ENCODE data around the gene CAMK1G. TPM values are rescaled to one million over a fixed set of nuclear protein-coding genes. Genes with fewer than 3 reads are reported as not detected.
A peak's percentile ranks its signal among the peaks of the same experiment; 100 is the strongest.

The CAMK1G gene
- total and polyA plus RNA-seq, 2 experiments from 2014 or later = 0.11 TPM; not detected in 1

- Histone ChIP-seq H3K9me2 (ENCODE audit: insufficient read depth) (no peaks in the 10 kb centered on the region), H3K36me3 (ENCODE audit: low read depth) (no peaks in the 10 kb centered on the region), H3K9me3 (ENCODE audit: low read depth) (no peaks in the 10 kb centered on the region), H3K79me2 (ENCODE audit: insufficient read depth) (no peaks in the 10 kb centered on the region), H4K20me1 (ENCODE audit: insufficient read depth) (no peaks in the 10 kb centered on the region), H3K27ac (no peak overlapping the region), H3K4me1 (ENCODE audit: insufficient read depth) (no peaks in the 10 kb centered on the region), H3K4me2 (ENCODE audit: unreplicated experiment) (no peak overlapping the region), H3K27me3 (replicated peaks; ENCODE audit: insufficient read depth) (peaks cover 30% of the 10 kb centered on the region), H2AFZ (no peak overlapping the region), H3K9ac (no peak overlapping the region), H3F3A (ENCODE audit: insufficient read depth) (0 out of 2 replicates have a peak, but pooled peaks cover 10% of the 10 kb centered on the region), H3K4me3 (no peak overlapping the region)
- in situ Hi-C loops (cut with MboI) = no loop called here
- WGBS, 2 experiments (ENCODE audit: low coverage in 1 of 2, low lambda C conversion rate in 2 of 2, missing lambda C conversion rate in 2 of 2) = 11 to 30% methylated on average over 1 of the region's 1 CpG
- peak; percentile 54 for DNase-seq
- TF ChIP-seq EZH2phosphoT487 (IDR thresholded peaks at IDR 0.05; ENCODE audit: insufficient read depth, low read depth) = no peak
- no peak for TF ChIP-seq EZH2 (IDR thresholded peaks at IDR 0.05; ENCODE audit: insufficient read depth, poor library complexity, severe bottlenecking)
Observed at GRCh38 chr1:209567698-209568175, 15.8 kb upstream of the CAMK1G start.

GRCh38 chr1:209569455-209570207 is 13.9 kb upstream of the CAMK1G start:
- H3K27me3 ChIP-seq (replicated peaks; ENCODE audit: insufficient read depth) = peaks cover 31% of the 10 kb centered on the region
- 0 to 1% methylated on average over 9 of the region's 9 CpGs for WGBS, 2 experiments (ENCODE audit: low coverage in 1 of 2, low lambda C conversion rate in 2 of 2, missing lambda C conversion rate in 2 of 2)
- H4K20me1 ChIP-seq (ENCODE audit: insufficient read depth) = no peaks in the 10 kb centered on the region
- no peaks in the 10 kb centered on the region for H3K79me2 ChIP-seq (ENCODE audit: insufficient read depth)
- in situ Hi-C loops (cut with MboI) = no loop called here
- H3K4me1 ChIP-seq (ENCODE audit: insufficient read depth) = no peaks in the 10 kb centered on the region
- no peak overlapping the region for H3K9ac ChIP-seq
- peak overlapping the region; percentile 50 for H3K4me2 ChIP-seq (ENCODE audit: unreplicated experiment)
- H2AFZ ChIP-seq = peak overlapping the region; percentile 52; the same call in 1 of the 2 replicates
- TF ChIP-seq EZH2 (IDR thresholded peaks at IDR 0.05; ENCODE audit: insufficient read depth, poor library complexity, severe bottlenecking) (no peak), EZH2phosphoT487 (IDR thresholded peaks at IDR 0.05; ENCODE audit: insufficient read depth, low read depth) (no peak)
- H3K9me2 ChIP-seq (ENCODE audit: insufficient read depth) = no peaks in the 10 kb centered on the region
- no peaks in the 10 kb centered on the region for H3K9me3 ChIP-seq (ENCODE audit: low read depth)
- H3F3A ChIP-seq (ENCODE audit: insufficient read depth) = 0 out of 2 replicates have a peak, but pooled peaks cover 10% of the 10 kb centered on the region
- H3K27ac ChIP-seq = no peak overlapping the region
- H3K4me3 ChIP-seq = peak overlapping the region; percentile 45
- peak; percentile 79 for DNase-seq
- H3K36me3 ChIP-seq (ENCODE audit: low read depth) = no peaks in the 10 kb centered on the region

GRCh38 chr1:209570743-209571142 is 12.8 kb upstream of the CAMK1G start:
- 31 to 39% methylated on average over 3 of the region's 3 CpGs for WGBS, 2 experiments (ENCODE audit: low coverage in 1 of 2, low lambda C conversion rate in 2 of 2, missing lambda C conversion rate in 2 of 2)
- Histone ChIP-seq H3K9me3 (ENCODE audit: low read depth) (no peaks in the 10 kb centered on the region), H2AFZ (no peak overlapping the region), H3K4me3 (no peak overlapping the region), H3K4me1 (ENCODE audit: insufficient read depth) (no peaks in the 10 kb centered on the region), H3K9ac (no peak overlapping the region), H3K9me2 (ENCODE audit: insufficient read depth) (no peaks in the 10 kb centered on the region), H4K20me1 (ENCODE audit: insufficient read depth) (no peaks in the 10 kb centered on the region), H3K4me2 (ENCODE audit: unreplicated experiment) (no peak overlapping the region), H3F3A (ENCODE audit: insufficient read depth) (0 out of 2 replicates have a peak, but pooled peaks cover 10% of the 10 kb centered on the region), H3K79me2 (ENCODE audit: insufficient read depth) (no peaks in the 10 kb centered on the region), H3K27me3 (replicated peaks; ENCODE audit: insufficient read depth) (peaks cover 31% of the 10 kb centered on the region), H3K36me3 (ENCODE audit: low read depth) (no peaks in the 10 kb centered on the region), H3K27ac (no peak overlapping the region)
- no peak for DNase-seq
- in situ Hi-C loops (cut with MboI) = no loop called here
- TF ChIP-seq EZH2phosphoT487 (IDR thresholded peaks at IDR 0.05; ENCODE audit: insufficient read depth, low read depth) (no peak), EZH2 (IDR thresholded peaks at IDR 0.05; ENCODE audit: insufficient read depth, poor library complexity, severe bottlenecking) (no peak)

DNA sequence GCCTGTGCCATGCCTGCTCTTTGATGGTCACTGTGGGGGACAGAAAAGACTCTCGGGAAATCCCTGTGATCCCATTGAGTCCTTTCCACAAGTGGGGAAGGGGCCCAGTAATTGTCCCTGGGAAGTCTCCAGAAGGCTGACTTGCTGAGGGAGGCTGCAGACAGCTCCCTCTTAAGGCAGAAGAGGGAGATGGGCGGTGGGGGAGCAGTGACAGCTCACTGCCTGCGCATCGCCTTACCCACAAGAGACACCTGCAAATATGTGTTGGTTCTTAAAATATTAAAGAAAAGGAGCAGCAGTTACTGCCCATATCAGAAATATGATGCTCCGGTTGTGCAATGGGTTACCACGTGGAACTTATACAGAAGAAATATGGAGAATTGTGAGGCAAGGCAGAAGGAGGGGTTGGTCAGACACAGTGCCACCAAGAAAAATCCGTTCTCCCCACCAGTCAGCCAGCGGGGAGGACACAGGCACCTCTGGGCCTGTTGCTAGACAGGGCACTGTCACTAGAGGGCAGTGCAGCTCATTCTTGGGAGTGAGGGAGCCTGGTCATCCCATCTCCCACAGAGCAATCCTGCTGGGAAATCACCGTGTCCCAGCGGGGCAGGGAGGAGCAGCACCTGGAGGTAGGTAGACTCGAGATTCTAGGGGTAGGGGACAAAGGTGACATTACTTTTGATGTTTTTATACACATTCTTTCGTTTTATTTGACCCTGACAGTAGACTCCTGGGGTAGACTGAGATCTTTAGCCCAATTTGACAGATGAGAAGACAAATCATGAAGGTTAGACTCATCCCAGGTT is 6.9 kb upstream of the CAMK1G start:
- no peaks in the 10 kb centered on the region for H4K20me1 ChIP-seq (ENCODE audit: insufficient read depth)
- 9 to 18% methylated on average over 12 of the region's 12 CpGs for WGBS, 2 experiments (ENCODE audit: low coverage in 1 of 2, low lambda C conversion rate in 2 of 2, missing lambda C conversion rate in 2 of 2)
- no peak overlapping the region for H3K27ac ChIP-seq
- no peak overlapping the region for H3K4me3 ChIP-seq
- H2AFZ ChIP-seq = no peak overlapping the region
- H3K36me3 ChIP-seq (ENCODE audit: low read depth) = no peaks in the 10 kb centered on the region
- H3K9me2 ChIP-seq (ENCODE audit: insufficient read depth) = no peaks in the 10 kb centered on the region
- H3K9me3 ChIP-seq (ENCODE audit: low read depth) = no peaks in the 10 kb centered on the region
- H3K4me1 ChIP-seq (ENCODE audit: insufficient read depth) = no peaks in the 10 kb centered on the region; the same call in 1 of the 2 replicates
- peaks cover 13% of the 10 kb centered on the region for H3K27me3 ChIP-seq (replicated peaks; ENCODE audit: insufficient read depth)
- no peak overlapping the region for H3K4me2 ChIP-seq (ENCODE audit: unreplicated experiment)
- peak; percentile 80 for DNase-seq
- TF ChIP-seq EZH2phosphoT487 (IDR thresholded peaks at IDR 0.05; ENCODE audit: insufficient read depth, low read depth) = no peak
- TF ChIP-seq EZH2 (IDR thresholded peaks at IDR 0.05; ENCODE audit: insufficient read depth, poor library complexity, severe bottlenecking) = no peak
- no peaks in the 10 kb centered on the region for H3K79me2 ChIP-seq (ENCODE audit: insufficient read depth)
- H3F3A ChIP-seq (ENCODE audit: insufficient read depth) = no peaks in the 10 kb centered on the region; the same call in 1 of the 2 replicates
- in situ Hi-C loops (cut with MboI) = loop anchor here (5.0 to 25.0 kb wide), 2 partner anchors 111 to 411 kb away; no protein-coding TSS in a partner anchor
- H3K9ac ChIP-seq = no peak overlapping the region
